ENCODE results near the gene B3GNT8. TPM values are rescaled to one million over a fixed set of nuclear protein-coding genes. Genes with fewer than 3 reads are reported as not detected.
"Not testable (repeated sequence)": the region's sequence is repeated elsewhere in the genome, so short reads cannot be mapped to it uniquely, and the experiment has no call there.

B3GNT8 gene
- total and polyA plus RNA-seq, 2 donors, result 0.94 to 4.1 TPM

- no peak for DNase-seq (ENCODE audit: low read depth in 6 of 9, low spot score in 9 of 9)
- Histone ChIP-seq H3K27ac (ENCODE audit: low read depth in 1 of 2, low read length in 1 of 2) (no peak overlapping the region), H3K4me3 (ENCODE audit: low read length in 2 of 2) (no peak overlapping the region), H3K27me3 (ENCODE audit: control insufficient read depth in 2 of 2, insufficient read depth in 1 of 2, low read length in 1 of 2) (no peaks in the 10 kb centered on the region), H3K4me1 (ENCODE audit: control insufficient read depth in 2 of 2, insufficient read depth in 2 of 2, low read length in 2 of 2) (no peaks in the 10 kb centered on the region), H3K9me3 (ENCODE audit: control insufficient read depth in 2 of 2, insufficient read depth in 1 of 2, low read length in 1 of 2) (no peaks in the 10 kb centered on the region), H3K36me3 (ENCODE audit: control insufficient read depth in 2 of 2, insufficient read depth in 2 of 2, low read length in 1 of 2) (peaks cover 23 to 47% of the 10 kb centered on the region in 2 donors)
- 96% methylated on average over 23 of the region's 23 CpGs for WGBS
Measured at GRCh38 chr19:41410336-41411054, 16.7 kb downstream of the B3GNT8 start.

DNA sequence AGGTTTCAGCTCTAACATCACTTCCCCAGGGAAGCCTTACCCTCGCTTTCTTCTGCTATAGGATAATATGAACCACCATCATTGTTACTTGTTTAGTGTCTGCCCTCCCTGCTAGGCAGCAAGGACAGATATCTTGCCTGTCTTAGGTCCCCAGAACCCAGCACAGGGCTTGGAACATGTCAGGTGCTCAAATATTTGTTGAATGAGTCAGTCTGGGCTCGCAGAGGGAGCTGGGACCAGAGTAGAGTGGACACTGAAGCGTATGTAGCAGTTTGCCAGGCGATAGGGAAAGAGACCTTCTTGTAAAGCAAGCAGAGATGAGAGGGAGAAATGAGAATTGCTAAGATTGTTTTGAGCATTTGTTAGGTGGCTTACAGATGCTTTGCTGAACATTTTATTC, 17.9 kb downstream of the B3GNT8 start:
- peaks cover 11 to 35% of the 10 kb centered on the region in 2 donors for H3K36me3 ChIP-seq (ENCODE audit: control insufficient read depth in 2 of 2, insufficient read depth in 2 of 2, low read length in 1 of 2)
- no peak overlapping the region for H3K27ac ChIP-seq (ENCODE audit: low read depth in 1 of 2, low read length in 1 of 2)
- no peaks in the 10 kb centered on the region for H3K27me3 ChIP-seq (ENCODE audit: control insufficient read depth in 2 of 2, insufficient read depth in 1 of 2, low read length in 1 of 2)
- DNase-seq (ENCODE audit: low read depth in 6 of 9, low spot score in 9 of 9), result no peak
- H3K4me3 ChIP-seq (ENCODE audit: low read length in 2 of 2), result no peak overlapping the region
- WGBS, result 93% methylated on average over 4 of the region's 4 CpGs
- no peaks in the 10 kb centered on the region for H3K9me3 ChIP-seq (ENCODE audit: control insufficient read depth in 2 of 2, insufficient read depth in 1 of 2, low read length in 1 of 2)
- H3K4me1 ChIP-seq (ENCODE audit: control insufficient read depth in 2 of 2, insufficient read depth in 2 of 2, low read length in 2 of 2), result no peaks in the 10 kb centered on the region

DNA sequence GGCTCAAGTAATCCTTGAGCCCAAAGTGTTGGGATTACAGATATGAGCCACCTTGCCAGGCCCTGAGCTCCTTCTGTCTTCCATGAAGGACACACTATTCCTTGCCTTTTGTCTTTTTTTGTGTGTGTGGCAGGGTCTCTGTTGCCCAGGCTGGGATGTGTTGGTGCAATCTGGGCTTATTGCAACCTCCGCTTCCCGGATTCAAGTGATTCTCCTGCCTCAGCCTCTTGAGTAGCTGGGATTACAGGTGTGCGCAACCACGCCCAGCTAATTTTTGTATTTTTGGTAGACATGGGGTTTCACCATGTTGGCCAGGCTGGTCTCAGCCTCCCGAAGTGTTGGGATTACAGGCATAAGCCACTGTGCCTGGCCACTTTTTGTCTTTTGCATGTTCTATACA, 18.3 kb downstream of the B3GNT8 start:
- WGBS, result 96% methylated on average over 5 of the region's 5 CpGs
- H3K36me3 ChIP-seq (ENCODE audit: control insufficient read depth in 2 of 2, insufficient read depth in 2 of 2, low read length in 1 of 2), result peaks cover 8 to 31% of the 10 kb centered on the region in 2 donors
- H3K9me3 ChIP-seq (ENCODE audit: control insufficient read depth in 2 of 2, insufficient read depth in 1 of 2, low read length in 1 of 2); H3K27me3 ChIP-seq (ENCODE audit: control insufficient read depth in 2 of 2, insufficient read depth in 1 of 2, low read length in 1 of 2); H3K4me1 ChIP-seq (ENCODE audit: control insufficient read depth in 2 of 2, insufficient read depth in 2 of 2, low read length in 2 of 2); H3K4me3 ChIP-seq (ENCODE audit: low read length in 2 of 2); DNase-seq (ENCODE audit: low read depth in 6 of 9, low spot score in 9 of 9); H3K27ac ChIP-seq (ENCODE audit: low read depth in 1 of 2, low read length in 1 of 2): not testable (repeated sequence)

DNA sequence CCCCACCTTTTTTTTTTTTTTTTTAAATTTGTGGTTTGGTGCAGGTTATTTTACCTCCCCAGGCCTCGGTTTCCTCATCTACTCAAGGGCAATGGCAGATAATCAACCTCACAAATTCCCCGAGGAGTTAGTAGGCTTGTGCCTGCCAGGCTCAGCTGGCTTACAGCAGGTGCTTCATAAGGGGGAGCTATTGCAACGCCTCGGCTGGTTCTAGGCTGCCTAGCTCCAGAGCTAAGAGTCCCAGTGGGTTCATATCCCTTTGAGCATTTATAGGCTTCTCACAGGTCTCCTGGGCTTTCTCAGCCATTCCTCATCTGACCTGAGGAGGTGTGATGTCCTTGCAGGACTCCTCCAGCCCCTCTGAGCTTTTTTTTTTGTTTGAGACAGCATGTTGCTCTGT, 18.9 kb downstream of the B3GNT8 start:
- H3K27me3 ChIP-seq (ENCODE audit: control insufficient read depth in 2 of 2, insufficient read depth in 1 of 2, low read length in 1 of 2), result no peaks in the 10 kb centered on the region
- no peaks in the 10 kb centered on the region for H3K4me1 ChIP-seq (ENCODE audit: control insufficient read depth in 2 of 2, insufficient read depth in 2 of 2, low read length in 2 of 2)
- no peak overlapping the region for H3K27ac ChIP-seq (ENCODE audit: low read depth in 1 of 2, low read length in 1 of 2)
- WGBS, result 94% methylated on average over 4 of the region's 4 CpGs
- H3K4me3 ChIP-seq (ENCODE audit: low read length in 2 of 2), result no peak overlapping the region
- DNase-seq (ENCODE audit: low read depth in 6 of 9, low spot score in 9 of 9), result no peak
- peaks cover 3 to 30% of the 10 kb centered on the region in 2 donors for H3K36me3 ChIP-seq (ENCODE audit: control insufficient read depth in 2 of 2, insufficient read depth in 2 of 2, low read length in 1 of 2)
- H3K9me3 ChIP-seq (ENCODE audit: control insufficient read depth in 2 of 2, insufficient read depth in 1 of 2, low read length in 1 of 2), result no peaks in the 10 kb centered on the region

DNA sequence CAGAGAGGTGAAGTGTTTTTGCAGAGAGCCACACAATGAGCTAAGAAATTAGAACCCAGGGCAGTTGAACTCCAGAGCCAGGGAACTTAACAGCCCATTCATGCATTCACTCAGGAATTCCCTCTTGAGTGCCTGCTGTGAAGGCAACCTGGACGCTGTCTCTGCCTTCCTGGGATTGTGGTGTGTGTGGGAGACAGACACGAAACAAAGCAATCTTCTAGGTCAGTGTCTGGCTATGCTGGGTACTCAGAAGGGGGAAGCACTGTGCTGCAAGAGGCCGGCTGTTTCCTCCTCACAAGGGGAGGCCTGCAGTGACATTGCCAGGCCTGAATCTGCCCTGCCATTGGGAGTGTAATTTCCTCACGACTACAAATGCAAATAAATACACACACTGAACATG, 19.9 kb downstream of the B3GNT8 start:
- Histone ChIP-seq H3K27me3 (ENCODE audit: control insufficient read depth in 2 of 2, insufficient read depth in 1 of 2, low read length in 1 of 2) (no peaks in the 10 kb centered on the region), H3K4me1 (ENCODE audit: control insufficient read depth in 2 of 2, insufficient read depth in 2 of 2, low read length in 2 of 2) (no peaks in the 10 kb centered on the region), H3K4me3 (ENCODE audit: low read length in 2 of 2) (no peak overlapping the region), H3K36me3 (ENCODE audit: control insufficient read depth in 2 of 2, insufficient read depth in 2 of 2, low read length in 1 of 2) (peaks cover 3 to 34% of the 10 kb centered on the region in 2 donors), H3K9me3 (ENCODE audit: control insufficient read depth in 2 of 2, insufficient read depth in 1 of 2, low read length in 1 of 2) (no peaks in the 10 kb centered on the region), H3K27ac (ENCODE audit: low read depth in 1 of 2, low read length in 1 of 2) (no peak overlapping the region)
- WGBS, result 90% methylated on average over 4 of the region's 4 CpGs
- DNase-seq (ENCODE audit: low read depth in 6 of 9, low spot score in 9 of 9), result no peak

- Histone ChIP-seq H3K4me1 (ENCODE audit: control insufficient read depth in 2 of 2, insufficient read depth in 2 of 2, low read length in 2 of 2) (no peaks in the 10 kb centered on the region), H3K36me3 (ENCODE audit: control insufficient read depth in 2 of 2, insufficient read depth in 2 of 2, low read length in 1 of 2) (peaks cover 0 to 22% of the 10 kb centered on the region in 2 donors), H3K4me3 (ENCODE audit: low read length in 2 of 2) (no peak overlapping the region), H3K27me3 (ENCODE audit: control insufficient read depth in 2 of 2, insufficient read depth in 1 of 2, low read length in 1 of 2) (no peaks in the 10 kb centered on the region), H3K27ac (ENCODE audit: low read depth in 1 of 2, low read length in 1 of 2) (no peak overlapping the region), H3K9me3 (ENCODE audit: control insufficient read depth in 2 of 2, insufficient read depth in 1 of 2, low read length in 1 of 2) (no peaks in the 10 kb centered on the region)
- WGBS, result 91% methylated on average over 6 of the region's 6 CpGs
- DNase-seq (ENCODE audit: low read depth in 6 of 9, low spot score in 9 of 9), result no peak
Measured at GRCh38 chr19:41405776-41406175, 21.4 kb downstream of the B3GNT8 start.

GRCh38 chr19:41403181-41403970, 23.8 kb downstream of the B3GNT8 start:
- no peak overlapping the region for H3K27ac ChIP-seq (ENCODE audit: low read depth in 1 of 2, low read length in 1 of 2)
- H3K9me3 ChIP-seq (ENCODE audit: control insufficient read depth in 2 of 2, insufficient read depth in 1 of 2, low read length in 1 of 2), result no peaks in the 10 kb centered on the region
- WGBS, result 66% methylated on average over 12 of the region's 12 CpGs
- no peak for DNase-seq (ENCODE audit: low read depth in 6 of 9, low spot score in 9 of 9)
- no peaks in the 10 kb centered on the region for H3K27me3 ChIP-seq (ENCODE audit: control insufficient read depth in 2 of 2, insufficient read depth in 1 of 2, low read length in 1 of 2)
- H3K4me3 ChIP-seq (ENCODE audit: low read length in 2 of 2), result no peak overlapping the region
- H3K4me1 ChIP-seq (ENCODE audit: control insufficient read depth in 2 of 2, insufficient read depth in 2 of 2, low read length in 2 of 2), result peaks cover 7% of the 10 kb centered on the region in 2 donors
- peaks cover 0 to 19% of the 10 kb centered on the region in 2 donors for H3K36me3 ChIP-seq (ENCODE audit: control insufficient read depth in 2 of 2, insufficient read depth in 2 of 2, low read length in 1 of 2)

DNA sequence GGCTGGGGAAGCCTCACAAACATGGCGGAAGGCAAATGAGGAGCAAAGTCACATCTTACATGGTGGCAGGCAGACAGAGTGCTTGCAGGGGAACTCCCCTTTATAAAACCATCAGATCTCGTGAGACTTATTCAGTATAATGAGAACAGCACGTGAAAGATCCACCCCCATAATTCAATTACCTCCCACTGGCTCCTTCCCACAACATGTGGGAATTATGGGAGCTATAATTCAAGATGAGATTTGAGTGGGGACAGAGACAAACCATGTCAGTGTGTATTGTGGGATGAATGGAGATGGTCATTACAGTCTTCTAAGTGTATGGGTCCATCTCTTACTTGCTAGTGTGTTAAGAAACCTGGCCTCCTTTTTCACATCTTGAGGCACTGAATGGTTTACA, 25.2 kb downstream of the B3GNT8 start:
- WGBS, result 99% methylated on average over 3 of the region's 3 CpGs
- Histone ChIP-seq H3K4me1 (ENCODE audit: control insufficient read depth in 2 of 2, insufficient read depth in 2 of 2, low read length in 2 of 2) (peaks cover 10 to 11% of the 10 kb centered on the region in 2 donors), H3K4me3 (ENCODE audit: low read length in 2 of 2) (no peak overlapping the region), H3K27me3 (ENCODE audit: control insufficient read depth in 2 of 2, insufficient read depth in 1 of 2, low read length in 1 of 2) (no peaks in the 10 kb centered on the region), H3K36me3 (ENCODE audit: control insufficient read depth in 2 of 2, insufficient read depth in 2 of 2, low read length in 1 of 2) (peaks cover 0 to 15% of the 10 kb centered on the region in 2 donors), H3K9me3 (ENCODE audit: control insufficient read depth in 2 of 2, insufficient read depth in 1 of 2, low read length in 1 of 2) (no peaks in the 10 kb centered on the region), H3K27ac (ENCODE audit: low read depth in 1 of 2, low read length in 1 of 2) (no peak overlapping the region)
- no peak for DNase-seq (ENCODE audit: low read depth in 6 of 9, low spot score in 9 of 9)

- Histone ChIP-seq H3K4me1 (ENCODE audit: control insufficient read depth in 2 of 2, insufficient read depth in 2 of 2, low read length in 2 of 2) (peaks cover 10 to 16% of the 10 kb centered on the region in 2 donors), H3K9me3 (ENCODE audit: control insufficient read depth in 2 of 2, insufficient read depth in 1 of 2, low read length in 1 of 2) (no peaks in the 10 kb centered on the region), H3K27ac (ENCODE audit: low read depth in 1 of 2, low read length in 1 of 2) (no peak overlapping the region), H3K36me3 (ENCODE audit: control insufficient read depth in 2 of 2, insufficient read depth in 2 of 2, low read length in 1 of 2) (peaks cover 0 to 15% of the 10 kb centered on the region in 2 donors), H3K4me3 (ENCODE audit: low read length in 2 of 2) (no peak overlapping the region), H3K27me3 (ENCODE audit: control insufficient read depth in 2 of 2, insufficient read depth in 1 of 2, low read length in 1 of 2) (no peaks in the 10 kb centered on the region)
- WGBS, result 89% methylated on average over 4 of the region's 4 CpGs
- no peak for DNase-seq (ENCODE audit: low read depth in 6 of 9, low spot score in 9 of 9)
Measured at GRCh38 chr19:41401483-41401882, 25.7 kb downstream of the B3GNT8 start.

All from thymus (tissue), 11 donors.